ENCODE results near the gene PSMB10.

PSMB10 gene

DNA sequence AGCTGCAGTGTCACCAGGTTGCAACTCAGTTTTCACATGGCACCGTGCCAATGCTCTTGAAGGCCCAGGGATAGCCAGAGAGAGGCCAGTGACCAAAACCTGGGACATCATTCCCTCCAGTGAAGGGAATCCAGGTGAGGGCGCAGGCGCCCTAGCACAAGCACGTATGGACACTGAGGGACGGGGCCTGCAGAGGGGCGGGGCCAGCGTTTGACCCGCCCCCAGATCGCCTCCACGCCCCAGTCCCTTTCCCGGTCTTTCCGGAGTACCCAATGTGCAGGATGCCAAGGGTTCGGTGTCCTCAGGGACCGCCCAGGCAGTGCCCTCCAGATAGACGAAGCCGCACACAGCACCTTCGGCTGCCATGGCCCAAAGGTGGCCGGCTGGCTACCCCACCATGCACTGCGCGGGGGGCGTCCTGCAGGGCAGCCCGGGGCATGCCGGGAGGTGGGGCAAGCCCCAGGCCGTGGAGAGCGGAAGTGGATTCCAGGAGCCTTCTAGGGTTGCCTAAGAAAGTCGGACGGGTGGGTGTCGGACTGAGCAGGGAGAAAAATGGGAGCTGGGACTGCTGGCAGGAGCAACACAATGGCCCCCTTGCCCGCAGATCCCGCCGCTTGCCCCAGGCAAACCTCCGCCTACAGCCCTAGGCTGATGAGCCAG lies 27.1 kb upstream of the PSMB10 start:
- DNase-seq (ENCODE audit: low read depth) = no peak

DNA sequence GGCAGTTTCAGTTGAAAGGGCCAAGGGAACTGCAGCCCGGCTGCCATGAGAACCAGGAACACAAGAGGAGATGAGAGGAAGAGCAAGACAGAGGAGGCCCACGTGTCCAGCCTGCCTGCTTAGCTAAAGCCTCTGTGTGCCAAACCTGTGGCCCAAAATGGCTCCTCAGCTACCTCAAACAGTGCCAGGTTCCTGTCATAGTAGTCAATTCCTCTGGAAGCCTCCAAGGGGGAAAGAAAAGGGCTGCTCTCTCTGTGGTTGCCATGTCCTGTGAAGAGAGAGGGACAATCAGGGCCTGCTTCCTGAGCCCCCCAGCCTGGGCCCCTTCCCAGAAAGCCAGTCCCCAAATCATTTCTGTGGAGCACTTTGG lies 26.6 kb upstream of the PSMB10 start:
- DNase-seq (ENCODE audit: low read depth) = no peak

DNA sequence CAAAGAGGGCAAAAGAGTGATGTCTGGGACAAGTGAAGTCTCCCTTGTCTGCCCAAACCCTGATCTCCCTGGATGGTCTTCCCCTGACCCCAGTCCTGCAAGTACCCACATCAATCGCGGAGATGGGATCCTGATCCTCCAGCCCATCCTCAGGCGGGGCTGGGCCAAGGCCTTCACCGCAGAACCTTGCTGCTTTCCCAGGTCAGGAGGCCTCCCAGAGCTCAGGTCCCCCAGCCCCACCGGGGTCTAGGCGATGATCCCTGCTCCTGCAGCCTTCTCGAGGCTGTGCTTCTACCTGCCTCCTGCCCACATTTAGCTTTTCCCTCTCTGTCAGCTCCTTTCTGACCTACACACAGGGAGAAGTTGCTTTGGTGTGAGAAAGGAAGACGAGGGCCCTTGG lies 25.5 kb upstream of the PSMB10 start:
- no peak for DNase-seq (ENCODE audit: low read depth)

DNA sequence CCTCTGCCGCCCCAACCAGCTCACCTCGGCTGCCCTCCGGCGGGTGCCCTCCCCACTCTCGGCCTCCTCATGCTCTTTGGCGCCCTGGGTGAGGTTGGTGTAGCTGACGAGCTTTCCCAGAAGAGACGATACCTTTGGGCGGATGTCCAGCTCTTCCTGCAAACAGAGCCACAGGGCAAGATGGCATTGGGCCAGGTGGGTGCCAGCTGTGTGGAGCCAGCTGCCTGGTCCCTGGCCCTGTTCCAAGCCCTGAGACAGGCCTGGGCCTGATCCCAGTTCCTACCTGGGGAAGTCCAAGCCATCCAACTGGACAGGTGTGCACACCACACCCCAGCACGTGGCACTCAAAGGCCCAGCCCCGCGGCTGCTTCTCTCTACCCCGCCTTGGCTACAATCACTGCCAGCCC lies 24.9 kb upstream of the PSMB10 start:
- DNase-seq (ENCODE audit: low read depth) = no peak

DNA sequence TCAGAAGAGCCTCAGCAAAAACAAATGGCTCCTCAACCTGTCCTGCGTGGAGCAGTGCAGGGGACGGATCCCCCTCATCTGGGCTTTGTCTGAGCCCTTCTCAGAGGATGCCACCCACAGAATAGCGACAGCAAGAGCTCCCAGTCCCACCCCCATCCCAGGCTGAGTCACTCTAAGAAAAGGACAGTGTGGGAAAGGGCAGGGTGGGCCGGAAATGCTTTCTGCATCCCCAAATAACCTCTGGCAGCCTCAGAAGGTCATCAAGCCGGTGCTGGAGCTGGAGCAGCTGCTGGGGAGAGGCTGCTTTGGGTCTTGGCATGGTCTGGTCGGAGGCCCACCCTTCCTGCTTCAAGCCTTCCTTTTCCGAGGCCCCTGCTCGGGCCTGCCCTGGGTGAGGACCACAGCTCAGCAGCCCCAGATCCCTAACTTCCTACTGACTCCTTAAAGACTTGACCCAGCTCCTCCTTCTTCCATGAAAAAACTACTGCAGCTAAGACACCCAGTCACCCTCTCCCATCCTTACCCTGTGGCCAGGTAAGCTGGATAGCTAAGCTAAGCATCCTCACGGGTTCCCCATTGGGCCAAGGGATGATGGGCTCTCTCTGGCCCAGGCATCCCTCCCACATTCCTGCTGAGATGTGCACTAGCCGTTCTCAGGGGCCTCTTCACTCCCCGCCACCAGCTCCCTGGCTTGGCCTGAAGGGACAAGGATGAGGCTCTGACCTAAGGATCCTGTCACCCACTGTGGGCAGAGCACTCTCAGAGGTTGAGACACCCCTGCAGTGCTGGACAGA lies 23.1 kb upstream of the PSMB10 start:
- peak; percentile 49 for DNase-seq (ENCODE audit: low read depth)

DNA sequence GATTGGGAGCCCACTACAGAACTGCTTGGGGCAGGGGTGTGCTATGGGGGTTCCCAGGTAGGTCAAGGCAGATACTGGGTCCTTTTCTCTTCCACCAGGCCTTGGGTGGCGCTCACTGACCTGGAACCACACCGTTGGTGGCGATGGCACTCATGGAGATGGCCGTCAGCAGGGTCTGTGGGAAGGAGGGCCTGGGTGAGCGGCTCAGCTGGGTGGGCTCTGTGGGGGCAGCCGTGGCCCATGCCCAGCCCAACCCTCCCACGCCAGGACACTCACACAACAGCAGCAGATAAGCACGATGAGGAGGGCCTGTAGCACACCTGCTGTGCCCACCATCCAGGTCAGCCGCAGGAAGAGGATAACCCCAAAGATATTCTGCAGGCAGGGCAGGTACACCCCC lies 21.0 kb upstream of the PSMB10 start:
- no peak for DNase-seq (ENCODE audit: low read depth)

DNA sequence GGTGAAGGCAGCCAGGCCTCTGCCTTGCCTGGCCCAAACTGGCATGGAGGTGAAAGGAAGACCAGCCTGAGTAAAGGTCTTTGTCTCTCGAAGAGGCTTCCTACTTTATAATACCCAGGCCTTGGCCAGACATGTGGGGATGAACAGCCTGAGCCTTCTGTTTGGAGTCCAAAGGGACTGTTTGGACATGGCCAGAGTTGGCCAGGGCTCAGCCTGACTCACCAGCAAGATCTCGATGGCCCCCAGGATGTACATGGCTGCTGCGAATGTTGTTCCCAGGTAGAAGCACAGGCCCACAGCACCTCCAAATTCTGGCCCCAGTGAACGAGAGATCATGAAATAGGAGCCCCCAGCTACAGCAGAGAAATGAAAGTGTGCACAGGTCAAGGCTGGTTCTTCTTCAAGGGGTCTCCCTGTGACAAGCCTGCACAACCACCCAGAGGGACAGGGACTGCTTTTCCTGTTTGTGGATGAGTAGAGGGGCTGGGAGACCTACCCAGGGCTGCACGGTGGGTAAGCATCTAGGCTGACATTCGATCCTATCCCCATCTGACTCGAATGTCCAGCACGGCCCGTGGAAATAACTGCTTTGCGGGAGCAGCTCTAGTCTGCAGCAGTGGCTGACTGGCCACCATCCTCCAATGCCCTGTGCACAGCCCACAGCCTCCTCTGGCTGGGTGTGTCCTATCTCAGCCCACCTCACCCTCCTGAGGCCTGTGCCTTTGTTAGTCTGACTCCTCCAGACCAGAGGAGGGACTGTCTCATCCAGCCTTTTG lies 18.0 kb upstream of the PSMB10 start:
- no peak for DNase-seq (ENCODE audit: low read depth)

DNA sequence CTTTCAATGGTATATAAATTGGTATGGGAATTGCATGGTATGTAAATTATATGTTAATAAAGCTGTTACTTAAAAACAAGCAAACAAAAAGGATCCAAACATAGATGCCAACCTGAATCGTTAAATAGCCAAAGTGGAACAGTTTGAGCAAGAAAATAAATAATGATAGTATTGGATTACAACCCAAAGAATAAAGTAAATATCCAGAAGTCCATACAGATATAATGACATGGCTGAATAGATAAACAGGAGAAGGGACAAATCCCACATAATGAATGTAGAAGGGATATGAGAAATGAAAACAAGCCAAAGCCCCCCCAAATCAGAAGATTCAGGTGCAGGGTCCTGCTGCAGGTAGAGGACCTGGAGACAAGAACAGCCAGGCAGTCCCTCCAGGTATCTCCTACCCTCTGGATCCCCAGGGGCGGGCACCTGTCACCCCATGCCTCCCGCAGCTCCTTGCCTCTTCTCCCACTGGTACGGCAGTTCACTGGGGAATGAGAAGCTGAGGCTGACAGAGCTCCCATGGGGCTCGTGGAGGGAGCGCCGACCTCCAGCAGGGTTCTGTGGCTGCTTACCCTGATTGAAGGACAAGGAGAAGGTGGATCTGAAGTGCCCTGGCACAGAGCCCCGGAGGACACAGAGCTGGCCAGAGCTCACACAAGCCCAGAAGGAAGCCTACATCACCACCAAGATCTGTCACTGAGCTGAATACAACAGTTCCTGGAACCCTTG lies 17.2 kb upstream of the PSMB10 start:
- DNase-seq (ENCODE audit: low read depth) = no peak

DNA sequence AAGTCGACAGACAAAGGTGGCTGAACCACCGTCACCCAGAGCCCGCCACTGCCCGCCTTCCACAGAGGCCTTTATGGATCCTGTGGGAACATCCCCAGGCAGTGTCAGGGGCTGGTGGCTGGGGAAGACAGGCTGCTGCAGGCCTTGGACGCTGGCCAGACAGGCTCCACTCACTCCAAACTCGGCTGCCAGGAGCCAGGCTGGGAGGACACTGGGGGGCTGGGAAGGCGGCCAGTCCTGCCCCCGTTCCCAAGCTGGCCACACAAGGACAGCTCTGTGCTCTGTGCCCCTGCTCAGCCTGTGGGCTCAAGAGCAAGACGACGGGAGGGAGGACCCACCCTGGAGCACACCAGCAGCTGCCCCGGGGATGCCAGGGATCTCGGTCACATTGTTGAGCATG lies 14.8 kb upstream of the PSMB10 start:
- no peak for DNase-seq (ENCODE audit: low read depth)

DNA sequence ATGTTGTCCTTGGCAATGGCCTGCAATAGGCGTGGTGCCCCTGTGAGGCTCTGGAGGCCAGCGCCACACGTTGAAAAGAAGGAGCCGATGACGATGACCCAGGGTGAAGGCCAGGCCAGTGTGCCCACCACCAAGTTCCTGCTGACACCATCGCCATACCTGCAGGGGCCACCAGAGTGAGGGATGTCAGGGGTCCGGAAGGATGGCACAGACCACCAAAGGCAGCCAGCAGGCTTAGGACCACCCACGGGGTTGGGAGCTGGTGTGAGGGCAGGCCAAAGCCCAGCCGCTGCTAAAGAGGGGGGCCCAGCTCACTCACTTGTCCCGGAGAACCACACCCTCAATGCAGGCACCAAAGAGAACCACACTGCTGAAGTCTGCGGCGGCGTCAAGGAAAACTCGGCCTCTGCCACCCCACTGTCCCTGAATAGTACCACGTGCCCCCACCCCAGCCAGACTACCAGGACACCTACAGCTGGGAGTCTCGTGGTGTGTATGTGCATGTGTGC lies 13.7 kb upstream of the PSMB10 start:
- no peak for DNase-seq (ENCODE audit: low read depth)

DNA sequence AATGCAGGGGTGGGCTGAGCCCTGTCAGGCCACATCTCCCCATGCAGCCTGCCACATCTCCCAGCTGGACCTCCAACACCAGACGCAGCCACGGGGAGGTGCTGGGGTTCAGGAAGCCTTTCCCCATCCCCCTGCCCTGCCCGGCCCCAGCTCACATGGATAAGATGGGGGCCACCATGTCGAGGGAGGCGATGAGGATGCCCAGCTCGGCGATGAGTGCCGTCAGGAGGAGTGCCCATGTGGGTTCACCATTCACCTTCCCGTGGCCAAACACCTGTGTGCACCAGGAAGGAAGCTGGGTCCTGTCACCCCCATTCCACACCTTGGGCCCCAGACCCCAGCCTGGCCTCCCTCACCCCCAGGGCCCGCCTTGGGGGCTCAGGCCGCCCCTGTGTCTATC lies 13.0 kb upstream of the PSMB10 start:
- no peak for DNase-seq (ENCODE audit: low read depth)

DNA sequence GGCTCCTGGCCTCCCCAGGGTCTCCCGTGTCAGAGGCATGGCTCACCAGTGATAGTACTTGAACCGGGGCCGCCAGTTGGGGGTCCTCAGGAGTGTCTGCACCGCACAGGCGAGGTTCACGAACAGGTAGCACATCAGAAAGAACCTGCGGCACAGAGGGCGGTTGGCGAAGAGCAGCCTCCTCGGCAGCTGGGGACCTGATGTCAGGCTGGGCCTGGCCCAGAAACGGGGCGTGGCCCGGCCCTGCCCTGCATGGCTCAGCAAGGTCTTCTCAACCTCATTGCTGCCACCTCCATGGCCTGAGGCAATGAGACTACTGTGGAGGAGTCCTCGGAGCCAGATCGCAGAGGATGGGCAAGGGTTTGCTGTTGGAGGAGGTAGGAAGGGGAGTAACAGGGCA lies 11.4 kb upstream of the PSMB10 start:
- DNase-seq (ENCODE audit: low read depth) = no peak

DNA sequence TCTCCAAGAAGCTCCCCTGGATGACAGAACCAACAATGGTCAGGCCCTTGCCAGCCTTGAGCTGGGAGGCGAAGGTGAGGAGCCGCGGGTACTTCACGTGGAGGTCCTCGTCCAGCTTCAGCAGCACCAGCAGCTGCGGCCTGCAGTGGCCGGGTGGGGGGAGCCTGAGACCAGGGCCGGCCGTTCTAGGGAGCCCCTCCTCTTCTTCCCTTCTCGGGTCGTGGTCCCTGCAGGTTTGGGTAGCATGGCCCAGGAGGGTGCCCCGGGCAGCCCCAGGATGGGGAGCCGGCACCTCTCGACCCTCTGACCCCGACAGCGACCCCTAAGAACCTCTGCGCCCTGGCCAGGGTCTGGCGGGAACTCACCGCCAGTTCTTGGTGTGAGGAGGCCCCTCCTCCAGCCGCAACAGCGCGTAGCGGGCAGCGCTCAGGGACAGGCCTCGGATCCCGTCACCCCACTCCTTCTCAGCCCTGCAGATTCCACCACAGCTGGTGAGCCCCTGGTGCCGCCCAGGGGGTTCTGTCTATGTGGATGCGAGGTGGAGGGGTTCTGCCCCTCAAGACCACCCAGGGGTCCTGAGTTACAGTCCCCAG lies 10.4 kb upstream of the PSMB10 start:
- DNase-seq (ENCODE audit: low read depth) = no peak

DNA sequence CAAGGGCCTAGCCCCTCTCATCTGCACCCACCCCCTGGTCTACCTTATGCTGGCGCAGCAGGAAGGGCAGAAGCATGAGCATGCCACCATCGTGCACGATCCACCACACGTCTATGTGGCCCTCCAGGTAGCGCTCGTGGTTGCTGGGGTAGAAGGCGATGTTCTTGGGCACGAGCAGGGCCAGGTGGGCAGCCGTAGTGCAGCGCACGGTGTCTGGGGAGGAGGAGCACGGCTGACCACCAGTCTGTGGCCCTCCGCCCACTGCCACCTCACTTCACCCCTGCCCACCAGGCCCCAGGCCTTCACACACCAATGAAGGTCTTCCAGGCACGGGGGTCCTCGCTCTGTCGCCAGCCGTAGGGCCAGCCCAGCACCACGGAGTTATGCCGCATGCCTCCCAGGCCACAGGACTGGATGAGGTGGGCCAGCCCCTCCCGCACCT lies 9.5 kb upstream of the PSMB10 start:
- no peak for DNase-seq (ENCODE audit: low read depth)

DNA sequence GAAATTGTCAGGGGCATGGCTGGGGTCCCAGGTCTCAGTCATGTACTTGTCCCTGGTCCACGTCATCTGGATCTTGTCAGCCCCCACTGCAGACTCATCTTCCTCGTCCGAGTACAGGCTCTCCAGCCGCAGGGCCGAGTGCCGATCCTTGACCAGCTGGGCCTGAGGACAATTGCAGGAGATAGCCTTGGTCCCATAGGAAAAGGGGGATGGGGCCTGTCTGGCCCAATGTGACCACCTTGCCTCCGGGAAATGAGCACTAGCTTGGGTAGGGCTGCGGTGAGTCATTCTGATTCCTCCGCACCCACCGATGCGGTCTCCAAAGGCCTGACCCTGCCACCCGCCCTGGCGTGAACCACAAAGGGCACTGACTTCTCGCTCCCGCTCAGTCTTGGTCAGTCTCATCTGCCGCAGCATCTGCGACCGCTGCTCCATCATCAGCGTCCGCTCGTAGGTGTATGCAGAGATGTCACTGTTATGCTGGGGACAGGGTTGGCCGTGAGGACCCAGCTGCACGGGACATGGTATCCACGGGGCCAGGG lies 8.8 kb upstream of the PSMB10 start:
- no peak for DNase-seq (ENCODE audit: low read depth)

DNA sequence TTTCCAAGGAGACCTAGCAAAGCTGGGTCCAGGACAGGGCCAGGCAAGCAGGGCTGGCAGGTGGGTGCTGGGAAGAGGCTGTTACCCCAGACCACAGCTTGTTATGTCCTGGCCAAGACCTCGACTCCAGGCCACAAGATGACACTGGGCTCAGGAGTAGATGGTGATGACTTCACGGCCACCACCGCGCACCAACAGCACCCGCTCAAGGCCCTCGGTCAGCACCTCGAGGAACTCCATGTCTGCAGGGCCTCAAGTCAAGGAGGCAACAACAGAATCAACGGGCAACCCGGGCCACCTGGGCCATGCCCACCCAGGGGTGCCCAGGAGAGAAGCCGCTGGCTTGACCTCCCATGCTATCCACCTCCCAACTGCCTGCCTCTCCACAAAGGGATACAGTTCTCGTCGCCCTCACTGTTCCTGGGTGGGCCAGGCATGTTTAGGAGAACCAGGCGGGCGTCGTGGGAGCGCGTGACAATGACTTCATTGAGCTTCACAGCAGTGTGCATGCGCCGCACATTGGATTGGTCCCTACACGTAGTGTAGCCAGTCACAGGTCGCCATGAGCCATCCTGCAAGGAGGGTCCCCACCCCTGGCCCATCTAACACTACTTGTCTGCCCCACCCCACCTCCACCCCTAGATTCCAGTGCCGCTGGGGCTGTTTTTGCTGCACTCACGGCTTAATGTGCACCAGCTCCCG lies 8.2 kb upstream of the PSMB10 start:
- DNase-seq (ENCODE audit: low read depth) = no peak

DNA sequence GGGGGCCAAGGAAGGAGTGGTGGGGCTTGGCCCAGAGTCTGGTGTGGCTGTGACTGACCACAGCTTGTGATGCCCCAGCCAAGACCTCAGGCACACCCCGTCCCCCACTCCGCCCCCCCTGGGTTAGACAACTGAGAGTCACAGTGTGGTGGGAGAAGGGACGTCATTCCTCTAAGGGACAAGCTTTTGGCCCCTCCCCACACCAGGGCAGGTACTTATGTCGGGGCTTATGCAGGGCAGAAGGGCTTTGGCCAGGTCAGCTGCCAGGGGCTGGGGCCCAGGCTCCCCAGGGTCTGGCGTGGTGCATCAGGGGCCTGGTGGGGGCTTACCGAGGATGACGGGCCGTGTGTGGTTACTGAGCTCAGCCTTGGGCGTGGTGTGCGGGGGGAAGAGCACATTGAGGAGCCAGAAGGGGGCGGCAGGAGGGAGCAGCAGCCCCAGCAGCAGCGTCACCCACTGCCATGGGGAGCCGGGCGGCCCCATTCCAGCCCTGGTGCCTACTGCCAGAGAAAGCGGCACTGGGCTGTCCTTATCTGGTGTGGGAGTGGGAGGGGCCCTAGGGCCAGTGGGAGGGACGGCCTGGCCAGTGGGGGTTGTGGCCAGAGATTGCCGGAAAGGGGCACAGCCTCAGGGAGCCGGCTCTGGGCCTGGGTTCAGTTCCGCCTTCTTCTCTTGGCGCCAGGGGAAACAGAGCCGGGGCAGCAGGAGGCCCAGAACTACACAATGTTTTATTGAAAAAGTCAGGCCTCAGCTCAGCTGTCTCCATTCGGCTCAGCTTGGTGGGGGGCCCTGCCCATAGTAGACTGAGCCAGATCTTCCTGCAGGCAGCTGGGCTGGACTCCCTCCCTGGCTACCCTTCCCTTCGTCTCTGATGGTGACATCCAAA lies 7.2 kb upstream of the PSMB10 start, which contains the start of gene LCAT:
Gene LCAT (minus strand): TSS at position 502 of the 886 bp plus-strand sequence. CDS start 19 bp downstream, at position 483.
- no peak for DNase-seq (ENCODE audit: low read depth)

DNA sequence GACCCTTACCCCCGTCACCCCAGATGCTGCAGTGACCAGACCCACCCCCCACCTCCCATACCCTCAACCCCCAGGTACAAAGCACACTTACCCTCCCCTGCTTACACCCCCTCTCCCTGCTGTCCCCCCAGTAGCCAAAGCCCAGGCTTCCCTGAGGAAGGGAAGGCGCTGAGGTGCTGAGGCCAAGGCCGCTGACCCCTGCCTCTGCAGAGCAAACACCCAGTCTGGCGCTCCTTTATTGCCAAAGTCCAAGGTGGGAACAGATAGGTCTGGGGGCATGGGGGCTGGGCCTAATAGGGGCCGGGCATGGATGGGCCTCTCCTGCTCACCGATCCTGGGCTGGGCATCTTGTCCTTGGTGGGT lies 6.6 kb upstream of the PSMB10 start:
- DNase-seq (ENCODE audit: low read depth) = no peak

DNA sequence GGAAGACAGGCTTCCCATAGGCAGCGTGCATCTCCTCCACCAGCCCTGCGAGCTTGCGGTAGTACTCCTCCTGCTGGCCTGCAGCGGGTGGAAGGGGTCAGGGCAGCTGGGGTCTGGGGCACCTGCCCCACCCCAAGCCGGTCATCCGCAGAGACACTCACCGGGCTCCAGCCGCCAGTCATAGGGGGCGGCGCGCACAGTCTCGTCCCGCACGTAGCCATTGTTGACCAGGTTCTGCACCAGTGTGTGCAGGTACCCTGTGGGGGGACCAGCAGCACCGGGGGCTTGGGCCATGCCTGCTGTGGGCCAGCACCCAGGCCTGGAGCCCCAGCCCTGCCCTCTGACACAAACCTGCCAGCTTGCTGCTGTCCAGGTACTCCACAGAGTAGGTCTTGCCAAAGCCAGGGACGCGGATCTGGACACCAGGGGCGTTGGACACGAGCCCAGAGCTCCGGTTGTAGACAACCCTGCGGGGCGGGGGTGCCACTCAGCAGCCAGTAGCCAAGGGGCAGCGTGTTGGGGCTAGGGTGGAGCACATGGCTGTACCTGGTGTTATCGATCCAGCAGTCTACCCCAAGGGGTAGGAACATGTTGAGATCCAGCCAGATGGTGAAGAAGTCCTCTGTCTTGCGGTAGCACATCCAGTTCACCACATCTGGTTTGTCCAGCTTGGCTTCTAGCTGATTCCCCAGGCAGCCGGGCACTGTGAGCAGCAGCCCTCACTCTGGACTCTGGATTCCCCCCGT lies 6.0 kb upstream of the PSMB10 start:
- no peak for DNase-seq (ENCODE audit: low read depth)

Data from stromal cell of bone marrow (primary cell).